HG02981 (cell line): Measurements from ENCODE around the gene PLPP7.

Source experiments
- ATAC-seq: cut with Tn5 transposase; IDR thresholded peaks from one replicate; pipeline ENCODE4 v1.9.1; 2021; ENCODE audit warnings: mild to moderate bottlenecking, moderate library complexity; ENCODE audit not compliant: unreplicated experiment

PLPP7 gene

DNA sequence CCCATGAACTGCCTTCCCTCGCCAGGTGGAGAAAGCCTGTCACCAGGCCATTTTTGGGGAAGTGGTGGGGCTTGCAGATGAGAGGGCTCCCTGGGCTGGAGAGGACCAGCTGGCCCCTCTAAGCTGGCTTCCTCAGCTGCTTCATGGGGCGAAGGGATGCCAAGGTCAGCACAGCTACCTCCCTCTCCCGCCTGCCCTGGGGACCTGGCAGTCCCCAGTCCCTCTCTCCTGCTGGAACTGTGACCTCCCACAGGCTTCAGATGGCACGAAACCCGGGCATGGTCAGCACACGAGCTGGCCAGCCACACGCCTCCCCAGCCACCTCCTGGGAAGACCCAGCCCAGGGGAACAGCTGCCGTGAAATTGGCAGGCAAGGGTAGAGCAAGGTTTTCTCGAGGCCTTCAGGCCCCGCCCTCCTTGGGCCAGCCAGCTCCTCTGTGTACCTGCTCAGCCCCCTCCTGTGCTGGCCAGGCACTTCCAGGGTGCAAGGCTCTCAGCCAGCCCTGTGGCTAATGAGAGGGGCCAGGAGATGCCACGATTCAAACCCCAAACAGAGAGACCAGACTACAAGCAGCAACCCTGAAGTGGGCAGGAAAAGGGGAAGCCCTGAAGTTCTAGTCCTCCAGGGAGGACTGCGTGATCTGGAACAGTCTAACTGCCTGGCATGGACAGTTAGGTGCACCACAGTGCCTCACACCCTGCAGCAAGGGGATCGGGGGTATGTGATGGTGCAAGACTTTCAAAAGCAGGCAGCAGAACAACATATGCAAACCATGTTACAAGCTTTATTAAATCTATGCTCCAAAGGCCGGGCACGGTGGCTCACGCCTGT lies 12.9 kb downstream of the PLPP7 start:
- ATAC-seq: no peak

DNA sequence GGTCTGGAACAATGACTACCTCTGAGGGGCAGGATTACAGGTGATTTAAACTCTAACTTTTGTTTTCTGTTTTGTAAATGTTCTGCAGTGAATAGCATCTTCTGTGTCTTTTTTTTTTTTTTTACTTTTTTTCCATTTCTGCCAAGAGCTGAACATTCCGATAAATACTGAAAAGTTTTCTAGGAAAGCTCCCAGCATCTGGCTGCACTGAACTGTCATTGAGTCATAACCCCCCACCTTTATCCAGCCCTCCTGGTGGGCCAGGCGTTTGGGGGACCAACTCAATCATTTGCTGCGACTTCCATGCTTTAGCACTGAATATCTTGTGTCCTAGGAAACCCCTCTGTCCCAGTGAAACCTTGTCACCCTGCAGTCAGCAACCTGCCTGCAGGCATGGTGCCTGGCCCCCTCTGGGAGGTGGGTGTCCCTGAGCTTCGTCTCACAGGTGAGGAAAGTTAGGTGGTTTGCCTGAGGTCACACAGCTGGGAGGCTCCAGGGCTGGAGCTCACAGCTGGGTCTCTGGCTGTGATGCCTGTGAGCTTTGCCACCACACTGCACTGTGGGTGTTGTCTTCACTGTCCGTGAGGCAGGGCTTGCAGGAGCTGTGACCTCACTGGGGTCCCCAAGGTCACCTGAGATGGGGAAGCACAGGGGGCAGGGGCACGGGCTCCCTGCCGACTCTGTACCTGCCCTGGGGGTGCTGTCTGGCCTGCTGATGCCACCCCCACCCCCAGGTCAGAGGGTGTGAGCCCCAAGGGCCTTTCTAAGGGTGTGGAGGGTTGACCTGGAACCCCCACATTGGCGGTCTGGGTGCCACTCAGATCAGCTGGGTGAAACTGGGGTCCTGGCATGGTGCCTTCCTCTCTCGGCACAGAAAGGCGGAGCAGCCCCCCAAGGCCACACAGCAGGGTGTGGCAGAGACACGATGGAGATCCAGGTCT lies 14.1 kb downstream of the PLPP7 start:
- no peak for ATAC-seq

DNA sequence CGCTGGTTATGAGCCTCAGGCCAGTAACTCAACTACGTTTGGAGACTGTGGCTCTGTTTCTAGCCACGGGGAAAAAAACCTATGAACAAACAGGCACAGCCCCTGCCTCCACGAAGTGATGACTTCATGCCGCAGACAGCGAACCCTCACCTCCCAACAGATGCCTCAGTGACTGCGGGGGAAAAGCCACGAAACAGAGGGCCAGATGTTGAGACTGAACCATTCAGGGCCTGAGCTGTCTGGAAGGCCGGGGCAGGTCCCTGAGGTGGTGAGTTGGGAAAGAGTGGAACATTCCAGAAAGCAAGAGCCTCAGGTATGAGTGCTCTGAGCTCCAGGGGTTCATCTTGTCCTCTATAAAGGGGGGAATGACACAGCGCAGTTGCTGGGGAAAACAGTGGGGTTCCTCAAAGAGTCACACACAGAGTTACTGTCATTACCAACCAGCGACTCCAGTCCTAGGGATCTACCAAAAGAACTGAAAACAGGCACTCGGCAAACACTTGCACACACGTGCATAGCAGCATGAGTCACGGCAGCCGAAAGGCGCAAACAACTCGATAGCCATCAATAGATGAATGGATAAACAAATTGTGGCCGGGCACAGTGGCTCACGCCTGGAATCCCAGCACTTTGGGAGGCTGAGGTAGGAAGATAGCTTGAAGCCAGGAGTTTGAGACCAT lies 15.3 kb downstream of the PLPP7 start:
- ATAC-seq: no peak

DNA sequence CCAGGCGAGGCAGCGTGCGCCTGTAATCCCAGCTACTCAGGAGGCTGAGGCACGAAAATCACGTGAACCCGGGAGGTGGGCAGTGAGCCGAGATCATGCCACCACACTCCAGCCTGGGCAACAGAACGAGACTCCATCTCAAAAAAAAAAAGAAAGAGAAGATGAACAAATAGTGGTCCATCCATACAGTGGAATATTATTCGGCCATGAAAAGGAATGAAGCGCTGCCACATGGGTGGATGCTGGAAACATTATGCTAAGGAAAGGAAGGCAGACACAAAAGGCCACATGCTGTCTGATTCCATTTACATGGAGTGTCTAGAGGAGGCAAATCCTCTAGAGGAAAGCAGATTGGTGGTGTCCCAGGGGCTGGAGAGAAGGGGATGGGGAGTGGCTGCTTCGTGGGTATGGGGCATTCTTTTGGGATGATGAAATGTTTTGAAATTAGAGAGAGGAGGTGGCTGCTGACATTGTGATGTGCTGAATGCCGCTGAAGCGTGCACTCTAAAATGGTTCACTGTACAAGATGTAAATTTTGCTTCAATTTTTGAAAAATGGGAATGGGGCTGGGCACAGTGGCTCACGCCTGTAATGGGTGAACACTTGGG lies 17.0 kb downstream of the PLPP7 start:
- no peak for ATAC-seq

DNA sequence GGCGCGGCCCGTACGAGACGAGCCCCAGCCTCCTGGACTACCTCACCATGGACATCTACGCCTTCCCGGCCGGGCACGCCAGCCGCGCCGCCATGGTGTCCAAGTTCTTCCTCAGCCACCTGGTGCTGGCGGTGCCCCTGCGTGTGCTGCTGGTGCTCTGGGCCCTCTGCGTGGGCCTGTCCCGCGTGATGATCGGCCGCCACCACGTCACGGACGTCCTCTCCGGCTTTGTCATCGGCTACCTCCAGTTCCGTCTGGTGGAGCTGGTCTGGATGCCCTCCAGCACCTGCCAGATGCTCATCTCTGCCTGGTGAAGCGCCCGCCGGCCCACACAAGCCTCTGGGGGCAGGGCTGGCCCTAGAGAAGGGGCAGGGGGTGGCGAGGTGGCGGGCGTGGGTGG lies 18.5 kb downstream of the PLPP7 start:
- no peak for ATAC-seq

DNA sequence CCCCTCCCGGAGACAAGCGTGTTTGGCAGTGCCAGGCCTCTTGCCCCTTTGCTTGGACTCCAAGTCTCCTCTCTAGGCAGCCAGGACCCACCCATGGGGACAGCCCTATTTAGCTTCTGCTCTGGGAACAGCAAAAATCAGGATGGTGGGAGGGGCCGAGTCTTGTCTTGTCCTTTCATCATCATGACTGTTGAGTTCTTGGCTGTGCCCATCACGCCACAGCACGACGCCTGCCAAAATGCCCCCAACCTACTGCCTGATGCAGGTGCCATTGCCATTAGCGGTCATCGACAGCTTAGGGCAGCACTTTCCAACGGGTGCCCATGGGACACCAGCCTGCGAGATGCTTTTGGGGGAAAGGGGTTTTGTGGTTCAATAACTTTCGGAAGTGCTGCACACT lies 18.9 kb downstream of the PLPP7 start:
- no peak for ATAC-seq

DNA sequence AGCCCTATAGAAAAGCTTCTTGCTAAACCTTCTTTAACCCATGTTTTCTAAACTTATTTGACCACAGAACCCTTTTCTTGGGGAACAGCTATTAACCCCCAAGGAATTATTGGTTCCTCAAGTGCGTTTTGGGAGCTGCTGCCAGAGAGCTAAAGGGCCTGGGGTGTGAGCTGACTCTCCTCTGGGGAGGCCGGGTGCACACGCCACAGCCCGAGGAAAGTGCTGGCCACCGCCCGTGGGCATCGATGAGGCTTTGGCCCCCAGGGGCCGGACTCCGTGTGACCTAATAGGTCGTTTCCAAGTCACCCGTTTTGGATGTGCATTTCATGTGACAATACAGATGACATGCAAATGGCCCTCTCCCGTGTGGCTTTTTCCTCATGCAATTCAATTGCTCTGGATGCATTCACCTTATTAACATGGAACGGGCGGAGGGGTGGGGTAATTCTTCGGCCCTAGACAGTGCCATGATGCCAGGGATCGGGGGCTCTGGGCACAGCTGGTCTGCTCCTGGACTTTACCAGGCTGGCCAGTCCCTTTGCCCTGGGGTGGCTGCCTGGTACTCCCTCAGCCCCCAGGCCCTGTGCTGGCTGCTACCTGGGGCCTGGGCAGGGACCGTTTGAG lies 19.5 kb downstream of the PLPP7 start:
- no peak for ATAC-seq

DNA sequence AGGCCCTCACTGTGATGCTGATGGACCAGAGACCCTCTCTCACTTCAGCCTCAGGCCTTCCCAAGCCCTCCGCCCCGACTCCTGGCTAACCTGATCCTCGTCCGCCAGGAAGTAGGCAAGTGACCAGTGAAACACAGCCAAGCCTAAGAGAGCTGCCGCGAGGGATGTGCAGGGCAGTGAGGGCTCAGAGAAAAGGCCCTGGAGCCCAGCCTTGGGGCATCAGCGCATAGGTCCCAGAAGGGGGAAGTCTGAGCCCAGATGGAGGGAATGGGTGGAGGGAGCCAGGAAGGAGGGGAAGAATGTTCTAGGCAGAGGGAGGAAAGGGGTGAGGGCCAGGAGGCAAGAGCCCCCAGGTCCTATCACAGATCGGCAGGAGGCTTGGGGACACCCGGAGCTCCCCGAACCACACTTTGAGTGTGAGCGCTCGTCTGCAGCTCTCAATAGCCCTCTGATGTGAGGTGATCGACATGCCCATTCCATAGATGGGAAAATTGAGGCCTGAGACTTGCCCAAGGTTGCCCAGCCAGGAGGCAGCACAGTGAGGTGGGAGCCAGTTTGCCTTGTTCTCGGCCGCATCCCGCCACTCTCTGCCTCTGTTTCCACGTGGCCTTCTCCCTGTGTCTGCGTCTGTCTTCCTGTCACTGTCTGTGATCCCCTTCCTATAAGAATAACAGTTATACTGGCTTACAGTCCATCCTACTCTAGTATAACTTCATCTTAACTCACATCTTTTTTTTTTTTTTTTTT lies 20.2 kb downstream of the PLPP7 start:
- no peak for ATAC-seq

DNA sequence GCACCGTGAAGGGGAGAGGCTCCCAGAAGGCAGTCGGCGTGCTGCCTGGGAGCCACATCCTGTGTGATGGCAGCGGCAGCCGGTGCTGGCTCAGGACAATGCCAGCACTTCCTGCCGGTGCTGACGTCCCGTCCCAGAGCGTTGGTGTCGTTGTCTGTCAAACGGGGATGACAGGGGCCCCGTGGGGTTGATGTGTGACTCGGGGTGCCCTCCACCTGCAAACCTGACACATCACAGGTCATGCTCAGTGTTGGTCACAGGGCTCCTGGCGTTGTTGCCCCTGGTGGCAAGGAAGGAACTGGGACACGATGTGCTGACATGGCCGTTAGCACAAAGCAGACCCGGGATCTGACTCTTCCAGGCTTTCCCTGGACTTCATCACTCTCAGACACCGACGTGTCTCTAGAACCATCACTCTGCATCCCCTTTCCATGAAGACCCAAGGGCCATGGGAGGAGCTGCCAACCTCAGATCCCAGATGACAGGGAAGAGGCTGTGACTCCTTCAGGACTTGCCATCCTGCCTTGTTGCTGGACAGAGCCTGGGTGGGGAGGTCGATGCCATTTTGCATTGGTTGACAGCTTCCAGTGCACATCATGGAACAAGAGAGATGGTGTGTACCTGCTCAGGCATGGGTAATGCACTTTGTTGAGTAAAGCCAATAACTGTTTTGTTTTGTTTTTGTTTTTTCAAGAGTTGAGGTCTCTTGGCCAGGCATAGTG lies 21.5 kb downstream of the PLPP7 start:
- ATAC-seq: no peak

DNA sequence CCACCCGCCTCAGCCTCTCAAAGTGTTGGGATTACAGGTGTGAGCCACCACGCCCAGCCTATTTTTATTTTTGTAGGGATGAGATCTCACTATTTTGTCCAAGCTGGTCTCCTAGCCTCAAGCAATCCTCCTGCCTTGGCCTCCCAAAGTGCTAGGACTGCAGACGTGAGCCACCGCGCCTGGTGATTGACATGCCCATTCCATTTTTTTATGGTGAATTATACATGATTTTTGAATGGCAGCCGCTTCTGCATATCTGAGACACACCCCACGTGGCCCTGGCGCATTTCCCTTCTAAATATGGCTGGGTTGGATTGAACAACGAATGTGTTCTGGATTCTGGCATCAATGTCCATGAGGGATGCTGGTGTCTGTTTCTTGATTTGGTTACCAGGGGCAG lies 22.7 kb downstream of the PLPP7 start:
- no peak for ATAC-seq

DNA sequence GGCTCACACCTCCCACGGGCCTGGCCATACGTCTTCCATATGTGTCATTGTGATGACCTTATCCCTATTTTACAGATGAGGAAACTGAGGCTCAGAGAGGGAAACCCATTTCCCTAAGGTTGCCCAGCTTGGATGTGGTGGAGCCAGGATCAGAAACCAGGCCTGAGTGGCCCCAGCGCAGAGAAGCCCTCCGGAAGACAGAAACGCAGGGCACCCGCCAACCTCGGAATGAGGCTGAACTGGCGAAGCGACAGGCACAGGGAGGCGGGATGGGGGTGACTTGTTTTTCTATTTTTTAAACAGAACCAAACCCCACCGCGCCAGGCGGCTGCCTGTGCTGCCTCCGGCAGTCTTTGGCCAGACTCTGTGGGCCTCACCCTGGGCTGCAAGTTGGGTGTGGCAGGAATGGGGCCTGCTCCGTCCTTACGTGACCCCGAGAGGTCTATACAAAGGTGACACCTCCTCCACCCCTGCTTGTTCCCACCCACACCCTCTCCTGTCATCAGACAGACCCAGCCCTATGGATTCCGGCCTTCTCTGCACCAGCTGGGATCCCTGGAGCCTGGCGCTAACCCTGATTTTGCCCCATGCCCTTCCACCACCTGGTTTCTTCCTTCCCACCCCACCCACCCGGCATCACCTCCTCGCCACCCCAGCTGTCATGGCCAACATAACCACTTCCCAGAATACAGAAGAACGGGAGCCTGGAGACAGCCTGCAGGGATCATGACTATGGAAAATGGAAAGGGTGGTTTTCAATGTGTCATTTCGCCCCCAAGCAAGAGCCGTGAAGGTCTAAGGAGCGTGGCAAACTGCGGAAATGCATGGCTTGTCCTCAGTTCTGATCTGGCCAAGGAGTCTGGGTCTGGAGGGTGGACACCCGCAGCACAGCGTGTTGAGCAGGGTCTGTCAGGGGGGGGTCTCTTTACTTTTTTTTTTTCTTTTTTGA lies 23.6 kb downstream of the PLPP7 start:
- no peak for ATAC-seq

DNA sequence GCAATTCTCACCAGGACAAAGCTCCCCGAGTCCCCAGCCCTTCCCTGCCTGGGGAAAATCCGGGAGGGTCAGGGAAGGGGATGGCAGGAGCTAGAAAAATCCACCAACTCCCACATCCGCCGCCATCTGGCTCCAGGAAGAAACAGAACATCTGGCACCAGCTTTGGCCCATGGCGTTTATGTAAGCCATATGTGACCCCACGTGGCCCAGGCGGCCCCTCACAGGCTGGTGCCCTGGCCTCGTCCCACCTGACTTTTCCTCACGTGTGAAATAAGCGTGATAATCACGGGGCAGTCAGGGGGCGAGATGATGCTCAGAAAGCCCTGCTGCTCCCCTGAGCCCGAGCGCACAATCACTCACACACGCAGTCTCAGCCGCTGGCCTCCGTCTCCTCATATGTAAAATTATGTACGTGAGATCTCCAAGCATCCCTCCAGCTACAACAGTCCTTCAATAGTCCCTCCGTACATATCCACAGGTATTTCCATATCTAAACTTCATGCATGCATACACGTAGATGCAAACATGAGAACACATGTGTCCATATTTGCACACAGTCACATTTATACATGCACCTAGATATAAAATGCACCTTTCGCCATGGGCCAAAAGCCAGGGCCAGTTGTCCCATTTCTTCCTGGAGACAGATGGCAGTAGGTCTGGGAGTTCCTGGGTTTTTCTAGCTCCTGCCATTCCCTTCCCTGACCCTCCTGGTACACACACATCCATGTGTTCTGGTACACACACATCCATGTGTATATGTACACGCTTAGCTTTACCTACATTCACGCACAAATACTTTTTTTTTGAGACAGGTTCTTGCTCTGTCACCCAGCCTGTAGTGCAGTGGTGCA lies 28.9 kb downstream of the PLPP7 start:
- ATAC-seq: no peak

DNA sequence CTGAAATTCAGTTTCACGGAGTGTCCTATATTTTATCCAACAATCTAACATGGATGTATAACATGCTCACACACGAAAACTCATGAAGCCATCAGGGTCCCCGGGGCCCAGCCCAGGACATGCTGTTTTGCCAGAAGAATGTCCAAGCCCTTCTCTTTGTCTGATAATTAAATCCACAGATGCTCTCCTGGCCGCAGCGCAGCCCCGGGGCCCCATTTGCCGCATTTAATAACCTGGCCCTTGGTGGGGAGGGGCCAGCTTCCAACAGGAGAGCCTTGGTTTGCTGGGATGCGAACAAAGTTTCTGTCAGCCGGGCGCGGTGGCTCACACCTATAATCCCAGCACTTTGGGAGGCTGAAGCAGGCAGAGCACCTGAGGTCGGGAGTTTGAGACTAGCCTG lies 30.0 kb downstream of the PLPP7 start:
- ATAC-seq: no peak

DNA sequence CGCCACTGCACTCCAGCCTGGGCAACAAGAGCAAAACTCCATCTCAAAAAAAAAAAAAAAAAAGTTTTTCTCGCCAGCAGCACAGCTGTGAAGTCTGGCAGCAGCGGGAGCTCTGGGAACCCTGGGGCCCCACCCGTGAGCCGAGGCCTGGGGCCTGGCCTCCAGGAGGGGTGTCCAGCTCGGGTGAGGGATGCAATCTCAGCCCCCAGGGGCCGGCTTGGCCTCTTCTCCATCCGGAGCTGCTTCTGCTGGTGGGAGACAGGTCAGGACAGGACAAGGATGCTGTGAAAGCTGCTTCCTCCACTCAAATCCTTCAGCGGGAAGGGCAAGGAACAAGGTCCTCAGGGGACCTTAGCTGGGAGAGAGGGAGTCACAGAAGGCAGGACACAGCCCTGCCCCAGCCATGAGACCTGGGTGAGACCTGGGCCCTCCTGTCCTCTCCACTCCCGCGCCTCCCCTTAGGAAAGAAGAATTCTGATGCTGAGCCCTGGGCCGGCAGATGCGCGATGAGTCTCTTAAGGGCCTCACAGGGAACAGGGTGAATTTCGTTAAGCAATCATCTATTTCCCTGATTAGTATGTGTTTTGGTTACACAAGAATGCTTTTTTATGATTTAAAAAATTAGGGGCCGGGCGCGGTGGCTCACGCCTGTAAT lies 30.6 kb downstream of the PLPP7 start:
- ATAC-seq: no peak

DNA sequence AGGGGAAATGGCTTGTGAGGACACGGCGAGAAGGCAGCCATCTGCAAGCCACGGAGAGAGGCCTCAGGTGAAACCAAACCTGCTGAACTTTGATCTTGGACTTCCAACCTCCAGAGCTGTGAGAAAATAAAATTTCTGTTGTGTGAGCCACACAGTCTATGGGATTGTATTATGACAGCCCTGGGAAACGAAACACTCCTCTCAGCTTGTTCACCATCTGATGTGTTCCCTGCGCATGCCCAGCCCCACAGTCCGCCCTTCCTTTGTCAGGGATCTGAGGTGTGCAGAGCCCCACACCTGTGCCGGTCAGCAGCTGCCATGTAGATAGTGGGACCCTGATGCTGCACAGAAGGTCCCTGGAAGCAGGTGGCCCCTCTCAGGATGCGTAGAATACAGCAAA lies 34.1 kb downstream of the PLPP7 start:
- ATAC-seq: no peak
